HepG2 (cell line): ENCODE results near the gene PSMG3. TPM values are rescaled to one million over a fixed set of nuclear protein-coding genes. Genes with fewer than 3 reads are reported as not detected.

Experiments used
- CBX5 ChIP-seq: sonication (generic); formaldehyde crosslinking; IDR thresholded peaks from 2 replicates; pipeline ENCODE4 v1.4.0; 2020; ENCODE audit warnings: missing genetic modification reagents, borderline replicate concordance
- FOXP1 ChIP-seq, 2 experiments: fragments of 450-650 bp in 1 of 2; IDR thresholded peaks; 2 replicates each; pipeline ENCODE4 v1.6.1; 2017 to 2018; ENCODE audit warnings: antibody characterized with exemption in 1 of 2
- HMGXB4 ChIP-seq, 2 experiments: sonication (generic) in 1 of 2; formaldehyde crosslinking in 1 of 2; IDR thresholded peaks; 2 replicates each; pipeline versions ENCODE4 v1.4.0 to v1.6.1; 2018 to 2020; ENCODE audit warnings: missing genetic modification reagents in 2 of 2, borderline replicate concordance in 1 of 2, low read depth in 1 of 2, mild to moderate bottlenecking in 1 of 2, missing biosample characterization in 1 of 2
- IRF9 ChIP-seq: sonication (generic); formaldehyde crosslinking; IDR thresholded peaks from 2 replicates; pipeline ENCODE4 v1.8.0; 2022; ENCODE audit warnings: missing genetic modification reagents, mild to moderate bottlenecking, borderline replicate concordance
- ISX ChIP-seq: sonication (generic); formaldehyde crosslinking; conservative IDR thresholded peaks from 2 replicates; pipeline ENCODE4 v1.5.0; 2020; ENCODE audit warnings: missing genetic modification reagents
- JDP2 ChIP-seq: sonication (generic); formaldehyde crosslinking; IDR thresholded peaks from 2 replicates; pipeline ENCODE4 v1.8.1; 2022; ENCODE audit warnings: missing genetic modification reagents, borderline replicate concordance
- MXD1 ChIP-seq: sonication (generic); formaldehyde crosslinking; IDR thresholded peaks from 2 replicates; pipeline ENCODE4 v1.4.0; 2020; ENCODE audit warnings: mild to moderate bottlenecking, missing genetic modification reagents
- PAX8 ChIP-seq: sonication (generic); formaldehyde crosslinking; IDR thresholded peaks from 2 replicates; pipeline ENCODE4 v1.8.0; 2022; ENCODE audit warnings: mild to moderate bottlenecking, missing genetic modification reagents, borderline replicate concordance
- SOX13 ChIP-seq, 3 experiments: fragments of 450-650 bp in 1 of 3; sonication (generic) in 1 of 3; formaldehyde crosslinking in 1 of 3; IDR thresholded peaks in 2 of 3; conservative IDR thresholded peaks in 1 of 3; 2 replicates each; pipeline versions ENCODE4 v1.5.0 to v1.6.1; 2016 to 2020; ENCODE audit warnings: antibody characterized with exemption in 1 of 3, mild to moderate bottlenecking in 1 of 3, missing compliant biosample characterization in 1 of 3, missing genetic modification reagents in 1 of 3, moderate library complexity in 1 of 3
- SOX5 ChIP-seq: IDR thresholded peaks from 2 replicates; pipeline ENCODE4 v1.6.1; 2016; ENCODE audit warnings: borderline replicate concordance
- SRSF9 ChIP-seq: fragments of 200-400 bp; formaldehyde crosslinking; IDR thresholded peaks from 2 replicates; pipeline ENCODE4 v1.6.1; 2018; ENCODE audit warnings: borderline replicate concordance, mild to moderate bottlenecking, low read depth, low read length; ENCODE audit not compliant: insufficient read depth, poor library complexity, severe bottlenecking
- SRY ChIP-seq: sonication (generic); formaldehyde crosslinking; IDR thresholded peaks from 2 replicates; pipeline ENCODE4 v1.8.0; 2022; ENCODE audit warnings: mild to moderate bottlenecking, missing genetic modification reagents
- TFDP1 ChIP-seq: IDR thresholded peaks from 2 replicates; pipeline ENCODE4 v1.6.1; 2016; ENCODE audit warnings: missing compliant biosample characterization, missing genetic modification reagents, borderline replicate concordance
- TMF1 ChIP-seq: sonication (generic); formaldehyde crosslinking; IDR thresholded peaks from 2 replicates; pipeline ENCODE4 v1.8.1; 2022; ENCODE audit warnings: low read depth, missing genetic modification reagents
- TOPORS ChIP-seq: sonication (generic); formaldehyde crosslinking; IDR thresholded peaks from 2 replicates; pipeline ENCODE4 v1.8.0; 2023; ENCODE audit warnings: mild to moderate bottlenecking, missing genetic modification reagents
- ZFY ChIP-seq: sonication (generic); formaldehyde crosslinking; IDR thresholded peaks from 2 replicates; pipeline ENCODE4 v1.4.0; 2020; ENCODE audit warnings: missing genetic modification reagents
- ZNF136 ChIP-seq: sonication (generic); formaldehyde crosslinking; IDR thresholded peaks from 2 replicates; pipeline ENCODE4 v1.8.1; 2022; ENCODE audit warnings: low read depth, mild to moderate bottlenecking, moderate library complexity, missing genetic modification reagents
- ZNF615 ChIP-seq: sonication (generic); formaldehyde crosslinking; IDR thresholded peaks from 2 replicates; pipeline ENCODE4 v1.5.0; 2020; ENCODE audit warnings: mild to moderate bottlenecking, missing genetic modification reagents, borderline replicate concordance
- ZNF674 ChIP-seq: sonication (generic); formaldehyde crosslinking; IDR thresholded peaks from 2 replicates; pipeline ENCODE4 v1.5.0; 2020; ENCODE audit warnings: low read depth, mild to moderate bottlenecking, missing genetic modification reagents
- ZNF720 ChIP-seq: sonication (generic); formaldehyde crosslinking; IDR thresholded peaks from 2 replicates; pipeline ENCODE4 v1.4.0; 2020; ENCODE audit warnings: missing genetic modification reagents
- ZNF749 ChIP-seq: sonication (generic); formaldehyde crosslinking; IDR thresholded peaks from 2 replicates; pipeline ENCODE4 v1.8.0; 2022; ENCODE audit warnings: mild to moderate bottlenecking, missing genetic modification reagents, moderate library complexity, borderline replicate concordance
- ZNF773 ChIP-seq: sonication (generic); formaldehyde crosslinking; IDR thresholded peaks from 2 replicates; pipeline ENCODE4 v1.4.0; 2020; ENCODE audit warnings: missing genetic modification reagents, borderline replicate concordance
- ZNF777 ChIP-seq: sonication (generic); formaldehyde crosslinking; IDR thresholded peaks from 2 replicates; pipeline ENCODE4 v1.4.0; 2020; ENCODE audit warnings: missing genetic modification reagents
- ZNF879 ChIP-seq: sonication (generic); formaldehyde crosslinking; IDR thresholded peaks from 2 replicates; pipeline ENCODE4 v1.8.1; 2023; ENCODE audit warnings: missing genetic modification reagents
- polyA plus RNA-seq, 8 experiments: library from polyadenylated mRNA; depleted of rRNA in 3 of 8; stranded (reverse) in 7 of 8; unstranded in 1 of 8; fragments of >200 nt; fragmentation: Illumina TruSeq in 4 of 8; extraction: Trizol in 4 of 8; gene quantifications; 2 replicates each; pipeline versions ENCODE4 v1.2.1 to v1.2.3, GENCODE V29; 2011 to 2016; ENCODE audit warnings: low read depth in 4 of 8, missing spikeins in 1 of 8, mixed read lengths in 1 of 8; ENCODE audit not compliant: insufficient read depth in 1 of 8
- total RNA-seq, 5 experiments: library from RNA; depleted of rRNA; stranded (reverse); fragments of >200 nt; fragmentation: Illumina TruSeq; extraction: Trizol; gene quantifications; 2 replicates each; pipeline ENCODE4 v1.2.3, GENCODE V29; 2016; ENCODE audit warnings: low read depth in 1 of 5

PSMG3 gene
- total and polyA plus RNA-seq, 2 of the 13 experiments (the other 11 are each of a cell fraction or from before 2014, with no cell fraction given) = 29.6 to 48.4 TPM

DNA sequence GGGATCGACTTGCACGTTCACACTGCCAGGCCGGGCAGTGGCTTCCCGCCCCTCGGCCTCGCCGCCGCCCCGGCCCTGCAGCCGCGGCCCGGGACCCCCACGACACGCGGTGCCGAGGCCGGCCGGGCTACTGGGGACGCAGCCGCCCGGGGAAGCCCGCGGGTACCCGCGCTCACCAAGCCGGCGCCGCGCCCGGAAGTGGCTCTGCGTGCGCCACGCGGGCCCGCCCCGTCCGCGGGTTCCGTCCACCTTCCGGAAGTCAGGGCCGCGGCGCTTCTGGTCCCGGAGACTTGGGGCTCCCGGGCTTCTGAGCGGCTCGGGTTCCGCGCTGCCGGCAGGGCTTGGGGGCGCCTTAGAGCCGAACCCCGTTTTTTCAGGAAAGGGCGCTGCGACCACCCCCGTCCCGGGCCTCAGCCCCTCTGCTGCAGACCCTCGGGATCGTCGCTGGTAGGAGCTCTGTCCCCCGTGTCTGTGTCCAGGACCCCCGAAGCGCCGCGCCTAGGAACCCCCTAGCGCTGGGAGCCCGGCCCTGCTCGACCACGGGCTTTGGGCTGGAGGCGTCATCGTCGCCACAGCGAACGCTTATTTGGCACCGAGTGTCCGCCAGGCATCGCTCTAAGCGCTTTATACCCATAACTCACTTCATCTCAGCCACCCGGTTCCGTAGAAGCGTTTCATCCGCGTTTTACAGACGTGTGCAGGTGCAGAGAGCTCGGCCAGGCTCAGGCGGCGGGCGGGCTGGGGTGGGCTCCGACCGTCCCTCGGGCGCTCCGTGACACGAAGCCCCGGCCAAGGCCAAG, at the start of gene PSMG3 (continued):
- TF ChIP-seq SOX13 (IDR thresholded peaks at IDR 0.05) (no peak), SOX13 (CRISPR knock-in tag; conservative IDR thresholded peaks at IDR 0.05 in 1 of 2, IDR thresholded peaks at IDR 0.05 in 1 of 2) (peak in 1 of 2 experiments; percentile 33; a peak in 1 of 4 replicates), TOPORS (peak; percentile 70), TFDP1 (CRISPR knock-in tag) (peak; percentile 62; the same call in 1 of the 2 replicates), SOX5 (CRISPR knock-in tag) (peak; percentile 14; the same call in 1 of the 2 replicates), ZFY (CRISPR knock-in tag) (peak; percentile 88), ZNF773 (CRISPR knock-in tag) (no peak), PAX8 (CRISPR knock-in tag) (0 out of 2 replicates have a peak, but pooled peaks have one; percentile 56), SRY (peak; percentile 71; the same call in 1 of the 2 replicates), ZNF749 (CRISPR knock-in tag) (no peak), ISX (no peak), FOXP1 (IDR thresholded peaks at IDR 0.05) (no peak), FOXP1 (CRISPR knock-in tag; IDR thresholded peaks at IDR 0.05) (peak; percentile 32; the same call in 1 of the 2 replicates), IRF9 (CRISPR knock-in tag) (0 out of 2 replicates have a peak, but pooled peaks have one; percentile 56), MXD1 (CRISPR knock-in tag) (peak; percentile 23; the same call in 1 of the 2 replicates), SRSF9 (no peak), ZNF674 (CRISPR knock-in tag) (no peak), ZNF879 (no peak), ZNF136 (CRISPR knock-in tag) (no peak), ZNF615 (CRISPR knock-in tag) (no peak; the same call in 1 of the 2 replicates), ZNF777 (peak; percentile 14; the same call in 1 of the 2 replicates), ZNF720 (CRISPR knock-in tag) (no peak), CBX5 (CRISPR knock-in tag) (peak; percentile 68; the same call in 1 of the 2 replicates), HMGXB4 (CRISPR knock-in tag; IDR thresholded peaks at IDR 0.05; ENCODE audit: borderline replicate concordance in 1 of 2, low read depth in 1 of 2) (peak; percentile 85 to 97), TMF1 (CRISPR knock-in tag) (no peak), JDP2 (CRISPR knock-in tag) (no peak)
